Astrocyte (in vitro differentiated cells and primary cell): ENCODE measurements around the gene SPATA6L. TPM values are rescaled to one million over a fixed set of nuclear protein-coding genes. Genes with fewer than 3 reads are reported as not detected.

ENCODE experiments used
- DNase-seq: peaks from one replicate; pipeline ENCODE4 v3.0.0-alpha.2; 2010; ENCODE audit warnings: low read depth
- FAIRE-seq: peaks from 2 replicates; lab custom pipeline; 2011; peaks lifted over from hg19 to GRCh38; lab: Jason Lieb, UNC
- H2AFZ ChIP-seq: 2 replicates; pipeline ENCODE4 v1.6.0; 2012; ENCODE audit warnings: low read depth, low read length, inconsistent platforms
- H3K27ac ChIP-seq: 2 replicates; pipeline ENCODE4 v1.5.1; 2011; ENCODE audit warnings: low read depth, low read length, inconsistent platforms
- H3K27me3 ChIP-seq: 2 replicates; pipeline ENCODE4 v1.6.0; 2011; ENCODE audit warnings: low read length, inconsistent platforms; ENCODE audit not compliant: insufficient read depth
- H3K36me3 ChIP-seq: 2 replicates; pipeline ENCODE4 v1.5.1; 2011; ENCODE audit warnings: low read length, inconsistent platforms; ENCODE audit not compliant: insufficient read depth
- H3K4me1 ChIP-seq: 2 replicates; pipeline ENCODE4 v1.5.1; 2011; ENCODE audit warnings: low read length, inconsistent platforms; ENCODE audit not compliant: insufficient read depth
- H3K4me2 ChIP-seq: 2 replicates; pipeline ENCODE4 v1.6.0; 2012; ENCODE audit warnings: low read length, inconsistent platforms
- H3K4me3 ChIP-seq: 2 replicates; pipeline ENCODE4 v1.5.1; 2011; ENCODE audit warnings: low read depth, mild to moderate bottlenecking, low read length, inconsistent platforms; ENCODE audit not compliant: insufficient read depth
- H3K79me2 ChIP-seq: 2 replicates; pipeline ENCODE4 v1.6.0; 2012; ENCODE audit warnings: mild to moderate bottlenecking, low read length, inconsistent platforms; ENCODE audit not compliant: insufficient read depth
- H3K9ac ChIP-seq: 2 replicates; pipeline ENCODE4 v1.6.0; 2012; ENCODE audit warnings: mild to moderate bottlenecking, low read length, inconsistent platforms
- H3K9me3 ChIP-seq: 2 replicates; pipeline ENCODE4 v1.5.1; 2012; ENCODE audit warnings: low read depth, mild to moderate bottlenecking, low read length, inconsistent platforms; ENCODE audit not compliant: insufficient read depth
- H4K20me1 ChIP-seq: 2 replicates; pipeline ENCODE4 v1.6.0; 2012; ENCODE audit warnings: low read length, inconsistent platforms; ENCODE audit not compliant: insufficient read depth
- H3K27ac Mint-ChIP-seq: one replicate; pipeline ENCODE4 v1.8.0; 2021; ENCODE audit warnings: mild to moderate bottlenecking, mixed read lengths; ENCODE audit not compliant: unreplicated experiment
- H3K27me3 Mint-ChIP-seq: one replicate; pipeline ENCODE4 v1.8.0; 2021; ENCODE audit warnings: low read depth, mixed read lengths; ENCODE audit not compliant: unreplicated experiment
- H3K36me3 Mint-ChIP-seq: one replicate; pipeline ENCODE4 v1.8.0; 2021; ENCODE audit warnings: low read depth, mixed read lengths; ENCODE audit not compliant: unreplicated experiment
- H3K4me1 Mint-ChIP-seq: one replicate; pipeline ENCODE4 v1.8.0; 2021; ENCODE audit warnings: low read depth, mixed read lengths; ENCODE audit not compliant: unreplicated experiment
- H3K4me3 Mint-ChIP-seq: one replicate; pipeline ENCODE4 v1.8.0; 2021; ENCODE audit warnings: mild to moderate bottlenecking, moderate library complexity, mixed read lengths; ENCODE audit not compliant: unreplicated experiment
- H3K9me3 Mint-ChIP-seq: one replicate; pipeline ENCODE4 v1.8.0; 2021; ENCODE audit warnings: mild to moderate bottlenecking, mixed read lengths; ENCODE audit not compliant: unreplicated experiment
- EZH2 ChIP-seq: IDR thresholded peaks from 2 replicates; pipeline ENCODE4 v1.6.1; 2012; ENCODE audit warnings: mild to moderate bottlenecking, low read length, inconsistent platforms; ENCODE audit not compliant: insufficient read depth
- total RNA-seq: library from RNA; stranded (reverse); gene quantifications from 2 replicates; pipeline ENCODE4 v1.2.1, GENCODE V29; 2021
- TF ChIP-seq, protein P1 (sequence below): IDR thresholded peaks from 2 replicates; pipeline ENCODE4 v1.5.1; 2011; ENCODE audit warnings: low read depth, mild to moderate bottlenecking, inconsistent platforms, low read length, moderate library complexity; ENCODE audit not compliant: insufficient read depth

Gene SPATA6L
- total RNA-seq, 1 donor from 2014 or later, result 2.8 TPM

DNA sequence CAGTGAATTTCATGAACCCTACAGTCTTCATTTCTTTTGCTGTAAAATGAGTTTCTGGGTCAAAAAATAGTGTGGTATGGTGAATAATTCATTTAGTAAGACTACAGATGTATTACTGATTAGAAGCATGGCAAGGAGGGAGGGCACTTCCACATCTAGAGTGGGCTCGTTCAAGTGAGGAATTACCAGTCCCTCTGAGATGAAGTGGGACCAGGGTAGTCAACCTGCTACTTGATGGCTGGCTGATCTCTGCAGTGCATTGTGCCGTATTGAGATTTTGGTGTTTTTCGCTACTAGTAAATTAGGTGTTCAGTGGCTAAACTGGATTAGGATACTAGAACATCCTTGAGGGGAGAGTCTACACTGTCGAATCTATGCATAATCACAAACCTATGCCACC is 23.9 kb upstream of the SPATA6L start:
- Histone ChIP-seq H3K36me3 (no peaks in the 10 kb centered on the region), H3K4me3 (no peak overlapping the region), H3K27ac (no peak overlapping the region), H3K9me3 (no peaks in the 10 kb centered on the region), H3K27me3 (no peaks in the 10 kb centered on the region), H3K9ac (no peak overlapping the region), H3K4me1 (peaks cover 4% of the 10 kb centered on the region), H2AFZ (no peak overlapping the region), H3K4me2 (no peak overlapping the region), H3K79me2 (peaks cover 46% of the 10 kb centered on the region), H4K20me1 (peaks cover 16% of the 10 kb centered on the region)
- Mint-ChIP-seq H3K27me3 (no peaks in the 10 kb centered on the region), H3K4me3 (no peak overlapping the region), H3K9me3 (no peaks in the 10 kb centered on the region), H3K4me1 (peaks cover 8% of the 10 kb centered on the region), H3K36me3 (peaks cover 3% of the 10 kb centered on the region), H3K27ac (peak overlapping the region; percentile 4)
- FAIRE-seq (no peak), DNase-seq (no peak)
- TF ChIP-seq, protein P1, sequence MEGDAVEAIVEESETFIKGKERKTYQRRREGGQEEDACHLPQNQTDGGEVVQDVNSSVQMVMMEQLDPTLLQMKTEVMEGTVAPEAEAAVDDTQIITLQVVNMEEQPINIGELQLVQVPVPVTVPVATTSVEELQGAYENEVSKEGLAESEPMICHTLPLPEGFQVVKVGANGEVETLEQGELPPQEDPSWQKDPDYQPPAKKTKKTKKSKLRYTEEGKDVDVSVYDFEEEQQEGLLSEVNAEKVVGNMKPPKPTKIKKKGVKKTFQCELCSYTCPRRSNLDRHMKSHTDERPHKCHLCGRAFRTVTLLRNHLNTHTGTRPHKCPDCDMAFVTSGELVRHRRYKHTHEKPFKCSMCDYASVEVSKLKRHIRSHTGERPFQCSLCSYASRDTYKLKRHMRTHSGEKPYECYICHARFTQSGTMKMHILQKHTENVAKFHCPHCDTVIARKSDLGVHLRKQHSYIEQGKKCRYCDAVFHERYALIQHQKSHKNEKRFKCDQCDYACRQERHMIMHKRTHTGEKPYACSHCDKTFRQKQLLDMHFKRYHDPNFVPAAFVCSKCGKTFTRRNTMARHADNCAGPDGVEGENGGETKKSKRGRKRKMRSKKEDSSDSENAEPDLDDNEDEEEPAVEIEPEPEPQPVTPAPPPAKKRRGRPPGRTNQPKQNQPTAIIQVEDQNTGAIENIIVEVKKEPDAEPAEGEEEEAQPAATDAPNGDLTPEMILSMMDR, result no peak
- no peak for TF ChIP-seq EZH2

DNA sequence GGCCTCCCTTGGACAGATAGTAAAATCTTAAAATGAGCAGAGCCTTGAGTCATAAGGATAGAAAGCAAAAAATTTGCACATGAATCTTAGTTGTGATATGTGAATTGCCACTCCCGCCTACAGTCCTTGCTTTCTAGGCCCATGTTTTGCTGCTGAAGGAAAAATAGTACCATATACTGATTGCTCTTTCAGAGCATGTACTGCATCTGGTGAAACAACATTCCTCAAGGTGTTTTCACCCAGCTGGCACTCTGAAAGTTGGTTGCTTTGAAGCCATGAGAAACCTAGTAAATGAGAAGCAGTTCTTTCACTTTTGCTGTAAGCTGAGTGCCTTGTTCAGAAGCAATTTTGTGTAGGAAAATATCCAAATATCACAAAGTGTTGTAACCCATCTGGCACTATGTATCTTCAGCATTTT is 23.4 kb upstream of the SPATA6L start:
- H3K27ac ChIP-seq, result no peak overlapping the region

DNA sequence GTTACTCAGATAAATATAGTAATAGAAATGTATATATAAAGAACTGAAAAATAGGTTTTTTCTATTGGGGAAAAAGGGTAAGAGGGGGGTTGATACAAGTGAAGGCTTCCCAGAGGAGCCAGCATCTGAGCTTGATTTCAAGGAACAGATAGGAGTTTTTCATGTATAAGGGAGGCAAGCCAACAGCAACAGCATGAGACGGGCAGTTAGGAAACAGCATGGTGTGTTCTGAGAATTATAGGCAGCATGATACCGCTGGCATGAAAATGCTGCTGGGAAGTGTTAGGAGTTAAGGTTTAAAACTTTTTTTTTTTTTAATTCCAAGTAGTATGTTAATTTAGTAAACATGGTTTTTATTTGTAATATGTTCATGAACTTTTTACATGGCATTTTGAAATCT is 22.7 kb upstream of the SPATA6L start:
- Histone ChIP-seq H3K27ac (no peak overlapping the region), H3K4me2 (no peak overlapping the region), H3K9ac (no peak overlapping the region), H3K4me1 (peaks cover 4% of the 10 kb centered on the region), H3K36me3 (peaks cover 3% of the 10 kb centered on the region), H2AFZ (no peak overlapping the region), H3K9me3 (no peaks in the 10 kb centered on the region), H3K27me3 (no peaks in the 10 kb centered on the region), H3K79me2 (peaks cover 38% of the 10 kb centered on the region), H4K20me1 (peaks cover 10% of the 10 kb centered on the region), H3K4me3 (no peak overlapping the region)
- TF ChIP-seq, protein P1, result no peak
- TF ChIP-seq EZH2, result no peak
- FAIRE-seq (no peak), DNase-seq (no peak)
- Mint-ChIP-seq H3K36me3 (peaks cover 3% of the 10 kb centered on the region), H3K4me3 (no peak overlapping the region), H3K27me3 (no peaks in the 10 kb centered on the region), H3K27ac (no peak overlapping the region), H3K9me3 (no peaks in the 10 kb centered on the region), H3K4me1 (peaks cover 8% of the 10 kb centered on the region)

More for the DNA sequence above, 23.4 kb upstream of the SPATA6L start:
- Mint-ChIP-seq H3K36me3 (peaks cover 3% of the 10 kb centered on the region), H3K27me3 (no peaks in the 10 kb centered on the region), H3K27ac (no peak overlapping the region), H3K4me3 (no peak overlapping the region), H3K4me1 (peaks cover 8% of the 10 kb centered on the region), H3K9me3 (no peaks in the 10 kb centered on the region)
- Histone ChIP-seq H3K4me1 (peaks cover 4% of the 10 kb centered on the region), H3K36me3 (peaks cover 3% of the 10 kb centered on the region), H3K9me3 (no peaks in the 10 kb centered on the region), H3K4me3 (no peak overlapping the region), H3K4me2 (no peak overlapping the region), H3K79me2 (peaks cover 42% of the 10 kb centered on the region), H2AFZ (no peak overlapping the region), H4K20me1 (peaks cover 12% of the 10 kb centered on the region), H3K27me3 (no peaks in the 10 kb centered on the region), H3K9ac (no peak overlapping the region)
- FAIRE-seq, result no peak
- TF ChIP-seq, protein P1, result no peak
- no peak for TF ChIP-seq EZH2
- DNase-seq, result peak; percentile 26
